Amniotic epithelial cell (primary cell): ENCODE data around the gene LTBP1.
"Not testable (repeated sequence)": the region's sequence is repeated elsewhere in the genome, so short reads cannot be mapped to it uniquely, and the experiment has no call there.

Experiments
- DNase-seq: peaks from one replicate; pipeline ENCODE4 v3.0.0-alpha.2; 2010; ENCODE audit warnings: low read depth

Gene LTBP1

DNA sequence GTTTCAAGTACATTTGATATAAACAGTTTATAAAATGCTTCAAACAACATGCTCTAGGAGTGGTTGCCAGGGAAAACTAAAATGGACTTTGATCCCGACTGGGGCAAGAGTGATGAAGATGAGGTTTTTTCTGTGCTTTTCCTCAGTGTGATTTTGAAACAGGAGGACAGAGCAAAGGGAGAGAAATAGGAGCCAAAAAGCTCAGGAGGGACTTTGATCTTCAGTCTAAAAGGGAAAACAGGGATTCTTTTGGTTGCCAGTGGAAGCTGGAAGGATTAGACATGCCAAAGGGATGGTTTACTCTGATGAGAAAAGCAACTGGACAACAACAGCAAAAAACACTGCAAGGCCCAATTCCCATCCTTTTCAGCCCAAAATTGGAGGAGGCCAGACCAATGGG lies 95.5 kb downstream of the LTBP1 start:
- no peak for DNase-seq

DNA sequence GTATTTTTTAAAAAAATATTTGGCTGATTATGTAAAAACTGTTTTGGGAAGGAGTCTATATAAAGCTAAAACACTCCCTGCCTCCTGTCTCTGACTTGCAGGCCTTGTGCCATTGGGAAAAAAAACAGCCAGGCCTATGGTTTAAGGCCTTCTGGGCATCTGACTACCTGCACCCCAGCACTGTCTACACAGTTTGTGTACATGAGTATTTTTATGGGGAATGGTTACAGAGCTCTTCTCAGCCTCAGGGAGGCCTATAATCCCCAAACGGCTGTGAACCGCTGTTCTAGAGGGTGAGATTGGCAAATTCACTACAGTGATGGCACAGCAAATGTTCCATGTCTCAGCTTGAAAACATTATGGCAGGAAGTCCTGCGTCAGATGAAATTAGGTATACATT lies 96.1 kb downstream of the LTBP1 start:
- no peak for DNase-seq

DNA sequence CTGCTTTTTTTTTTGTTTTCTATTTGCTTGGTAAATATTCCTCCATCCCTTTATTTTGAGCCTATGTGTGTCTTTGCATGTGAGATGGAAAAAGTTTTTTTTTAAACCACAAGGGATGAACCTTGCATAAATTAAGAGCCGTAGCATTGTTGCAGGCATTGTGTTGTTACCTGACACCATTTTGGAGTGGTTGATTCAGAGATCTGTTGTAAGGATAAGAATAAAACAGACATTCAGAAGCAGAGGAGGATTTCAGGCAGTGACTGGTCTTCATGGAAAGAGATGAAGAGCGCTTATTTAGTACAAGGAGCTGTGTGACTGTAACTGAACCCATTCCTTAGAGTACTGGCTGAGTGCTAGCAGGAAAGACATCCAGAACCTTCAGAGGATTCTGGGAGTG lies 101.2 kb downstream of the LTBP1 start:
- DNase-seq: peak; percentile 34

DNA sequence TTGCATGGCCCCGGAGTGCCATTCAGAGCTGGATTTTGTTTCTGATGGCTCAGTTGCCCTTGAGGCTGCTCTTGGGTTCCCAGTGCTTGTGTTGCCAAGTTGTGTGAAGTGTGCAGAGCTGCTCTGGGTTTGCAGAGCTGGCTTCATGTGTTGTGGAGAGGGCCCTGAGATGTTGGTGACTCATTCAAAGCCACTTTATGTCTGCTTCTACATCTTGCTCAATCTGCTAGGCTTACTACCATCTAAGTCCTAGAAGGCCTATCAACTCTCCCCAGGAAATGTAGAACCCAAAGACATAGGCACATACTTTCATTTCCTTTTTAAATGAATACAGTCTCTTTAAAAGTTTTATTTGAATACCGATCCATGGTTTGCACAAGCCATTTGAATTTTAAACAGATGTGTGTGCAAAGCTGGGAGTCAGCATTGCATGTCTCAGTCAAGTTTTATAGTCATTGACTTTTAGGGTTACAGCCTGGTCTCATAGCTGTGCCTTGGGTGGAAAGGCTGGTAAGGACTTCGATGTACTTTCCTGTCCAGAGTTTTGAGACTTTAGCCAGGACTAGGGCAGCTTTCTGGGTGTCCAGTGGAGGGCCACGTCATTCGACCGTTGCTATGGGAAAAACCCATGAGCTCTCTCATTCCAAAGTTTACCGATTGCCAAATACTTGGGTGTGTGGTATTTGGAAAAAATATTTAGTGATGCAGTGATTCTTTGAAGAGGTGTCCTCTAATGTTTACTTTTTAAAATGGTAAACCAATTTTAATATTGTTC lies 105.0 kb downstream of the LTBP1 start:
- DNase-seq: peak; percentile 79

DNA sequence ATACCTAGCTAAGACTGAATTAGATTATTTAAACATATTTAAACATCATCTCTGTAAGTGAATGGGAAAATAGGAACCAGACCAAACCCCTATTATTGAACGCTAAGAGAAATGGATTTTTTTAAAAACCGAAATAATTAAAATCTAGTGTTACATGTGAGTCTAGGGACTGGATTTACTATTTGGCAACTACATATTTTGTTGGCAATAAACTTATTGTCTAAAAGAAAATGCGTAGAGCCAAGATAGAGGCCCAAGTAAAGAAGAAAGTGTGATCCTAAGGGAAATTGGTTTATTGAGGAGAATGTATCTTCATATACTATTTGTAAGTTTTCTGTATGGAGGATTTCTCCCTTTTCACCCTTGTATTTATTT lies 105.6 kb downstream of the LTBP1 start:
- no peak for DNase-seq

DNA sequence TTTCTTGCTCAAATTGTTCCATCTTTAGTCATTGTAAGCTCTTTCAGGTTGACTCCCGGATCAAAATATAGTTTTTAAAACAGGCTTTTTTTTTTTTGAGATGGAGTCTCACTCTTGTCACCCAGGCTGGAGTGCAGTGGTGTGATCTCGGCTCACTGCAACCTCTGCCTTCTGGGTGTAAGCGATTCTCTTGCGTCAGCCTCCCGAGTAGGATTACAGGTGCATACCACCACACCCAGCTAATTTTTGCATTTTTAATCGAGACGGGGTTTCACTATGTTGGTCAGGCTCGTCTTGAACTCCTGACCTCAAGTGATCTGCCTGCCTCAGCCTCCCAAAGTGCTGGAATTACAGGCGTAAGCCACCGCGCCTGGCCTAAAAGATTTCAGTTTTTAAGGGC lies 106.0 kb downstream of the LTBP1 start:
- DNase-seq: not testable (repeated sequence)

DNA sequence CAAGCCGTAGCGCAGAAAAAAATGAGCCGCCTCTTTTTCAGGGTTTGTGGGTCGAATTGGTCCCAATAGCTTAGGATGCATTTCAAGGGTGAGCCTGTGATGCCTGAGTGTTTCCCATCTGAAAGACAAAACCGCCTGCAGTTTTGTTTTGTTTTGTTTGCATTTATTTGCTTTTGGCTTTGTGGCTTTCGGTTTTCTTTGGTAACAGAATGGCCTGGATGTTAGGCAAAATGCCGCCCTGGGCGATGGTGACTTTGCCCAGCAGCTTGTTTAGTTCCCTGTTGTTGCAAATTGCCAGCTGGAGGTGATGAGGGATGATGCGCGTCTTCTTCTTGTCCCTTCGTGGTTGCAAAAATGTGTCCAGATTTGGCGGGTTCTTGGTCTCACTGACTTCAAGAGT lies 109.4 kb downstream of the LTBP1 start:
- DNase-seq: no peak

DNA sequence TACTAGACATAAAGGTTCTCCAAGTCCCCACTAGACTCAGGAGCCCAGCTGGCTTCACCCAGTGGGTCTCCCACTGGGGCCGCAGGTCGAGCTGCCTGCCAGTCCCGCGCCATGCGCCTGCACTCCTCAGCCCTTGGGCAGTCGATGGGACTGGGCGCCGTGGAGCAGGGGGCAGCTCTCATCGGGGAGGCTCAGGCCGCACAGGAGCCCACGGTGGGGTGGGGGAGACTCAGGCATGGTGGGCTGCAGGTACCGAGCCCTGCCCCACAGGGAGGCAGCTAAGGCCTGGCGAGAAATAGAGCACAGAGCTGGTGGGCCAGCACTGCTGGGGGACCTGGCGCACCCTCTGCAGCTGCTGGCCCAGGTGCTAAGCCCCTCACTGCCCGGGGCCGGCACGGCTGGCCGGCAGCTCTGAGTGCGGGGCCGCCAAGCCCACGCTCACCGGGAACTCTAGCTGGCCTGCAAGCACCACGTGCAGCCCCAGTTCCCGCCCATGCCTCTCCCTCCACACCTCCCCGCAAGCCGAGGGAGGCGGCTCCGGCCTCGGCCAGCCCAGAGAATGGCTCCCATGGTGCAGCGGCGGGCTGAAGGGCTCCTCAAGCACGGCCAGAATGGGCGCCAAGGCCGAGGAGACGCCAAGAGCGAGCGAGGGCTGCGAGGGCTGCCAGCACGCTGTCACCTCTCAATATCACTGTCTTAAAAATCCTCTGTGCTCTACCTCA lies 110.7 kb downstream of the LTBP1 start:
- DNase-seq: not testable (repeated sequence)

DNA sequence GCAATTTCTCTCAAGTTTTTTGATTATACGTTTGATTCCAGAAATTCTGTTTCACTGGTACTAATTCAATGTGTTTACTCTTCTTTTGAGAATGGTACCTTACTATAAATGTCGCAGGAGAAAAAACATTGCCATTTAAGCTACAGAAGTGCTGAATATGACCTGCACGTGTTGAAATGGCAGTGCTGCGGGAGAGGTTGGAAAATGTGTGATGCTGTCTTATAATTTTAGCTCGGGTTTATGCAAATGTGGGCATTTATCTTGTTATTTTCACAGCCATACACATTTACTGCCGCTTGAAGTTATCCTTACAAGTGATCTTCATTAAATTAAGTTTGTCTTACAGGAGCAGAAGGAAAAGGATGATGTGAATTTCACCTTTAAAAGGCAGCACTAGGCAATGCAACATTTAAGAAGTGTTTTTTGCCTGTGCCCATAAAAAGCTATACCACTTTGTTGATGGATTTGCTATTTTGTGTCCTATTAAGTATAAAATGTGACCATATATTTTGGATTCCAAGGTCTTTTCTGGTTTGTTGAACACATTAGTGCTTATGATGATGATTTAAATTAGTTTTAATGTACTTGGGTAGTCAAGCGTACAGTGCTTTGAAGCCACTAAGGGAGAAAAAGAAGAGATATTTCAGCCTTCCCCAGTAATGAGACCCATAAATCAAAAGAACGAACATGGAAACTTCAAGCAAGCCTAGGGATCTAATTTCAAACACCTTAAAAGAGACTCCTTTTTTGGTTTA lies 112.1 kb downstream of the LTBP1 start:
- DNase-seq: no peak

DNA sequence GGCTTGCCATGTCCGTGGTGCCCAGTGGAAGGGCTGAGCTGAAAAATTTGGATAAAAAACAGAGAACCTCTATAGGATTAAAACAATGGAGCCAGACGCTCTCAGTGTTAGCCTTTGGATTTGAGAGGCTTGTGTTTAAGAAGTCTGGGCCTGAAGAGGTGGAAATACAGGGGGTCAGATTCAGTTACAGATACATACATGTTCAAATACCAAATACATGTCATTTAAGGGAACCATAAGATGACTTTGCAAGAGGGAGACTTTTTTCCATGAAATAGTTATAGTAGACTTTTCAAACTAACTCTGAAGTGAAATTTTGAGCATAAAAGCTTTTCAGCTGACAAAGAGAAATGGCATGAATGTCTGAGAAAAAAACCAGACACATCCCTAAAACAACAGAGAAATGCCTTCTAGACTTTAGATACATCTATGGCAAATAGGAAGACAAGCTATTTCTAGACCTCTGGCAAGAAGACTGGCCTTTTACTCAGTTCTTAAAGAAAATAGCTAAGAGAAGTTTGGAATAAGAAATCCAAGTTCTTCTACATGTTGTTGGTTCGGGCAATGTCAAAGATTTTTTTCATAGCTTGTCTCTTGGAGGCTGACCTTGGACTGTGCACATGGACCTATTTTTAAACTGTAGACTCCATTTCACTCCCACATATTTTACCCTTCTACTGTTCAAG lies 112.9 kb downstream of the LTBP1 start:
- DNase-seq: peak; percentile 41

DNA sequence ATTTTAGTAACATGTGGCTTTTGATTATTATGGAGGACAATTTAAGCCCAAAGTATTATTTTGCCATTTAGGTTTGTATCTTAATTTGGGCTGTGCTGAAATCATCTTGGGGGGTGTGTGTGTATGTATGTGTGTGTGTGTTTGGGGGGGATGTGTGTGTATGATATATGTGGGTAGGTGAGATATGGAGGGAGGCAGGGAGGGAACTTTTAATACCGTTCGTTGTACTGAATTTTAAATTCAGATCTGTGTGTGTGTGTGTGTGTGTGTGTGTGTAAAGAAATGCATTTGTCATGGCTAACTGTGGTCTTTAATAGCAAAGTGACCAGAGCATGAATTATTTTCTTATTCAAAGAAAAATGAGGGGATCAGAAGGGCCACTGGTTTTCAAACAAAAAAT lies 113.7 kb downstream of the LTBP1 start:
- no peak for DNase-seq

DNA sequence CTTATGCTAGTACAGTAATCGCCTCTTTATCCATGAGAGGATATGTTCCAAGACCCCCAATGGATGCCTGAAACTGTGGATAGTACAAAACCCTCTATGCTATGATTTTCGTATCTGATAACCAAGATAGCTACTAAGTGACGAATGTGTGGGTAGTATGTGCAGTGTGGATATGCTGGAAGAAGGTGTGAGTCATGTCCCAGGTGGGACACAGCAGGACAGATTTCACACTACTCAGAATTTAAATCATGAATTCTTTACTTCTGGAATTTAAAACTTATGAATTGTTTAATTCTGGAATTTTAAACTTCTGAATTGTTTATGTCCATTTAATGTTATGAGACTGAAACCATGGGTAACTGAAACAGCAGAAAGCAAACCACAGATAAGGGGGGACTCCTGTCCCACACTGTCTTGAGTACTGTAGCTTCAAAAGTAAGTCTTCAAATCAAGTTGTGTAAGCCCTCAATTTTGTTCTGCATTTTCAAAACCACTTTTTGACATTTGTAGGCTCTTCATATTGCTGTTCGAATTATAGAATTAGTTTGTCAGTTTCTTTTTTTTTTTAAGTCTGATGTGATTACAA lies 116.0 kb downstream of the LTBP1 start:
- peak; percentile 57 for DNase-seq

DNA sequence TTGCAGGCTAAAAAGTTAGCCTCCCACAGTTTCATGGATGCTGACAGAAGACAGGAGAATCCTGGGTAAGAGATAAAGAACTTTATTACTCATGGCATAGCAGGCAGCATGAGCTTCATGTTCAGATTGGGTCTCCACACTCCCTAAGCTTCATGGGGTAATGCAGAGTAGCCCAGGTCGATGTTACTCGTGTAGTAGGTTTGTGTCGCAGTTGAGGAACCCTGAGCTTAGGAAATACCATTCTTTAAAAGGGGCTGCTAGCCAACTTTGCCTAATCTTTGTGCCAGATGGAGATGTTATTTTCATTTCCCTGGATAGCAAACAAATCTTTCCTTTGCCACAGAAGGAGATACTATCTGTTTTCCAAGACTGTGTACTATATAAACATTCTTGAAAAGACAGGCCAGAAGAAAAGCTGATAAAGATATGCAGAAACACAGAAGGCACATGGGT lies 117.6 kb downstream of the LTBP1 start:
- DNase-seq: peak; percentile 94

DNA sequence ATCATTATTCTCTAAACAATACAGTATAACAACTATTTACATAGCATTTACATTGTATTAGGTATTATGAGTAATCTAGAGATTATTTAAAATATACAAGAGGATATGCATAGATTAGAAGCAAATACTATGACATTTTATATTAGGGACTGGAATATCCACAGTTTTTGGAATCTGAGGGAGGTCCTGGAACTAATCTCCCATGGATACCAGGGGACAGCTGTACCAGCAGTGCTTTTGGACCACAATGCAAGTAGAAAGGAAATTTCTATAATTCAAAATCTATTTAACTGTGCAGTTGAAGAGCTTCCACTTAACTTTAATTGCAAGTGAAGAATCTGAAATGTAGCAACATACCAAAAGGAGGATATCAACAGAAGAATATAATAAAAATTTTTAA lies 120.8 kb downstream of the LTBP1 start:
- DNase-seq: no peak

DNA sequence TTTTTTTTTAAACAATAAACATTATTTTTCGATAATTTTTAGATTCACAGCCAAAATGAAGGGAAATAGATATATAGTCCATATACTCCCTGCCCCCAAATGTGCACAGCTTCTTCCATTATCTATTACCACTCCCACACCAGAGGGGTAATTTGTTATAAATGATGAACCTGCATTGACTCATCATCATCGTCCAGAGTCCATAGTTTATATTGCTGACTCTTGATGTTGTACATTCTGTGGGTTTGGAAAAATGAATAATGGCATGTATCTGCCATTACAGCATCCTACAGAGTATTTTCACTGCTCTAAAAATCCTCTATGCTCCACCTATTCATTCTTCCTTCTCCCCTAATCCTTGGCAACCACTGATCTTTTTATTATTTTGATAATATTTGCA lies 121.5 kb downstream of the LTBP1 start:
- DNase-seq: peak; percentile 89

DNA sequence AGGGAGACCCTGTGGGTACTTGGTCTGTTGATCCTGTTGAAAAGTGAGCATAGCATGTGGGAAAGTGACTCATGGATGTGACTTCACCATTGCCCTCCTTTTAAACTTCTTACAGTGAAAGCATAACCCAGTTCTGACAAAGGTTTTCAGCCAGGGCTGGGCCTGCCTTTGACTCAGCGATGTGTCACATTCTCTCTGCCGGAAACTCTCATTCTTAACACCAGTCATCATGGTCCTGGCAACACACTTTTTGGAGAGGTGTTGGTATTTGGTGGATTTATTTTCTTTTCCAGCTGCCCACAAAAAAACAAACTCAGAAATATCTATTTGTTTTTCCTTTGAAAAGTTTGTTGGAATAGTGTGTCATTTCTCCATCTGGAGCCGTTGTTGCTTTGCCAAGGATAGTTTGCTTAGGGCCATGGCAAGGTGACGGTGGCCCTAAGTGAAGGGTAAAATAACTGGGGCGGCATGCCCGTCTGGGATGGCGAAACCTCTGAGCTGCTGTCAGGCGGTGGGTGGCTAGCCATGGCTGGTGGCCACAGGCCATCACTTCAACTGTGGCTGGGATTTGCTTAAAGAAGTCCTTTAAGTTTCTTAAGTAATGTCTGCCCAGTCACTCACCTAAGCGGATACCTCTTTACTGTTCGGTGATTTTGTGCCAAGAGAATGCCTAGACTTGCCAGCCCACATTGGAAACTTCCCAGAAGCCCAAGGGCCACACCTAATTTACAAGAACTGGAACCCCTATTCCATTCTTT lies 123.3 kb downstream of the LTBP1 start:
- peak; percentile 98 for DNase-seq

DNA sequence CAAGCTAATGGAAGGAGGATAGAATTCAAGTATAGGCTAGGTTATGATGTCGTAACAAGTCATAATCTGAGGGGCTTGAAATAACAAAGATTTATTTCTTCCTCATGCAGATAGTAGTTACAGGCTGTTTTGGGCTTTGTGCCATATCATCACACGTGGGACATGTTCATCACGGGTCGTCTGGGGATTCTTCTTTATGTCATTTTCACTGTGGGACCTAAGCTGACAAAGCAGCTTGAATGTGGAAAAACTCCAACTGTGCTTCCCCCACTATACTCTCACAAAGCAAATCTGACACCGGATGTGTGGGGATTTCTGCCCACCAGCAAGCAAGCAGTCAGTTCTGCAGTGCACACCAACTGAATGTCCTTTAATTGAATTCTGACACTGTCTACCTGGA lies 124.8 kb downstream of the LTBP1 start:
- no peak for DNase-seq

DNA sequence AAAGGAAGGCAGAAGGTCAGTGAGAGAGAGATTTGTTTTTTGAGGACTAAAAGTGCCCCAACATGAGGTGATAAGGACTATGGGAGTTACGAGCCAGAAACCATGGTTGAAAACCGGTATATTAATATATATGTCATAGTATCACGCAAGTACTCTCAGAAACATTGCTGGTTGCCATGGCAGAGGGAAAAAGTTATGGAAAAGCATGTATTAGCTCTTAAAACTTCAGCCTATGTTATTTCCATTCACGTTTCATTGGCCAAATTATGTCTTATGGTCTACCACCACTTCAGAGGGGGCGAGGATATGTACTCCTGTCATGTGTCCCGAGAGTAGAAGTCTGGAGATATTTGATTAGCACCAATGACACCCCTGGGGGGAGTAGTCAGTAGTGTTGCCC lies 125.9 kb downstream of the LTBP1 start:
- no peak for DNase-seq

DNA sequence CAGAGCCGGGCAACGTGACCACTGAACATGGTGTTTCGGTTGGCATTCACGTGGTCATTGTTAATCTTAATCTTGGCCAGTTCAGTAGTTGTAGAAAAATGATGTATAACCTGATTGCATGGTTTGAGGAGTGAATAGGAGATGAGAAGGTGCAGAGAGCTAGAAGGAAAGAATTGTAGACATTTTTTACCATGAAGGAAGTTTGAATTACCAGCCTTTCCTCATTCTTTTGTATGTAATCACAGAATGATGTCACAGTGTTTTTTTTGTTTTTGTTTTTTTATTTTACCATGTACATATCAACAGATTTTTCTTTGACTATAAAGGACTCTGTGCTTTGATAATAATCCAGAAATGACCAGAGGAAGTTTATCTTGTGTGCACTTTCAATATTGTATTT lies 126.3 kb downstream of the LTBP1 start:
- DNase-seq: no peak

DNA sequence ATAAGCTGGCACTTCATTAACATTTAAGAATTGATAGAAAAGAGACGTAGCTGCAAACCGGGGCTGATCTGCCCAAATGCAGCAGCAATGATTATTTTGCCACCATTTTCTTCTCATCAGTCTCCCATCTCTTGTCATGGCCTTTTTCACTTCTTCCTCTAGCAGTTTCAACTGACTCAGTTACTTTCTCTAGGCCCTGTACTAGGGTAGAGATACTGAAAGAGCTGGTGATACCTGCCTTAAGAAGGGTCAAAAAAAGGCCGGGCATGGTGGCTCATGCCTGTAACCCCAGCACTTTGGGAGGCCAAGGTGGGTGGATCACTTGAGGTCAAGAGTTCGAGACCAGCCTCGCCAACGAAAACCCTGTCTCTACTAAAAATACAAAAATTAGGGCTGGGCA lies 127.4 kb downstream of the LTBP1 start:
- no peak for DNase-seq

DNA sequence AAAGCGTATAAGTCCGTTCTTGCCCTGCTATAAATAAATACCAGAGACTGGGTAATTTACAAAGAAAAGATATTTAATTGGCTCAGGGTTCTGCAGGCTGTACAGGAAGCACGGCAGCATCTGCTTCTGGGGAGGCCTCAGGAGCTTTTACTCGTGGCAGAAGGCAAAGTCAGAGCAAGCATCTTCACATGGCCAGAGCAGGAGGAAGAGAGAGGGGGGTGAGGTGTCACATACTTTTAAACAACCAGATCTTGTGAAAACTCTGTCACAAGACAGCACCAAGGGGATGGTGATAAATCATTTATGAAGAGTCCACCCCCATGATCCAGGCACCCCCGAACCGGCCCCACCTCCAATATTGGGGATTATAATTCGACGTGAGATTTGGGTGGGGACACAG lies 130.6 kb downstream of the LTBP1 start:
- no peak for DNase-seq
